ENCODE measurements around the gene RNF222. TPM values are rescaled to one million over a fixed set of nuclear protein-coding genes. Genes with fewer than 3 reads are reported as not detected.

Gene RNF222
- total and polyA plus RNA-seq, 2 experiments from 2014 or later = 0.07 TPM; not detected in 1

- no peak for DNase-seq (ENCODE audit: low spot score)
- no peaks in the 10 kb centered on the region for H3F3A ChIP-seq (replicated peaks; ENCODE audit: low read depth)
- Mint-ChIP-seq H3K4me3 (no peak overlapping the region), H3K36me3 (ENCODE audit: low read depth) (no peaks in the 10 kb centered on the region), H3K9me3 (no peaks in the 10 kb centered on the region), H3K27me3 (ENCODE audit: insufficient read depth, low read depth, poor library complexity) (no peaks in the 10 kb centered on the region), H3K27ac (no peak overlapping the region), H3K4me1 (peaks cover 5% of the 10 kb centered on the region)
- peak overlapping the region; percentile 74; the same call in 1 of the 2 replicates for H2AFZ ChIP-seq
- H3K79me2 ChIP-seq (replicated peaks; ENCODE audit: insufficient read depth) = no peaks in the 10 kb centered on the region
- no peaks in the 10 kb centered on the region for H4K20me1 ChIP-seq (replicated peaks; ENCODE audit: insufficient read depth)
- no peaks in the 10 kb centered on the region for H3K36me3 ChIP-seq (ENCODE audit: insufficient read depth)
- H3K4me1 ChIP-seq (ENCODE audit: insufficient read depth) = peaks cover 3% of the 10 kb centered on the region; the same call in 1 of the 2 replicates
- peaks cover 10% of the 10 kb centered on the region; the same call in 1 of the 2 replicates for H3K9me2 ChIP-seq (ENCODE audit: insufficient read depth)
- H3K4me2 ChIP-seq = no peak overlapping the region
- H3K4me3 ChIP-seq = no peak overlapping the region
- no peak overlapping the region for H3K27ac ChIP-seq (ENCODE audit: low read depth)
- no peaks in the 10 kb centered on the region for H3K27me3 ChIP-seq (ENCODE audit: insufficient read depth)
- no peak for ATAC-seq
- TF ChIP-seq EZH2 (IDR thresholded peaks at IDR 0.05; ENCODE audit: low read depth, unreplicated experiment) = no peak
- TF ChIP-seq, protein P1, sequence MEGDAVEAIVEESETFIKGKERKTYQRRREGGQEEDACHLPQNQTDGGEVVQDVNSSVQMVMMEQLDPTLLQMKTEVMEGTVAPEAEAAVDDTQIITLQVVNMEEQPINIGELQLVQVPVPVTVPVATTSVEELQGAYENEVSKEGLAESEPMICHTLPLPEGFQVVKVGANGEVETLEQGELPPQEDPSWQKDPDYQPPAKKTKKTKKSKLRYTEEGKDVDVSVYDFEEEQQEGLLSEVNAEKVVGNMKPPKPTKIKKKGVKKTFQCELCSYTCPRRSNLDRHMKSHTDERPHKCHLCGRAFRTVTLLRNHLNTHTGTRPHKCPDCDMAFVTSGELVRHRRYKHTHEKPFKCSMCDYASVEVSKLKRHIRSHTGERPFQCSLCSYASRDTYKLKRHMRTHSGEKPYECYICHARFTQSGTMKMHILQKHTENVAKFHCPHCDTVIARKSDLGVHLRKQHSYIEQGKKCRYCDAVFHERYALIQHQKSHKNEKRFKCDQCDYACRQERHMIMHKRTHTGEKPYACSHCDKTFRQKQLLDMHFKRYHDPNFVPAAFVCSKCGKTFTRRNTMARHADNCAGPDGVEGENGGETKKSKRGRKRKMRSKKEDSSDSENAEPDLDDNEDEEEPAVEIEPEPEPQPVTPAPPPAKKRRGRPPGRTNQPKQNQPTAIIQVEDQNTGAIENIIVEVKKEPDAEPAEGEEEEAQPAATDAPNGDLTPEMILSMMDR (conservative IDR thresholded peaks at IDR 0.05; ENCODE audit: low read depth in 2 of 2) = no peak
- TF ChIP-seq, protein P2, sequence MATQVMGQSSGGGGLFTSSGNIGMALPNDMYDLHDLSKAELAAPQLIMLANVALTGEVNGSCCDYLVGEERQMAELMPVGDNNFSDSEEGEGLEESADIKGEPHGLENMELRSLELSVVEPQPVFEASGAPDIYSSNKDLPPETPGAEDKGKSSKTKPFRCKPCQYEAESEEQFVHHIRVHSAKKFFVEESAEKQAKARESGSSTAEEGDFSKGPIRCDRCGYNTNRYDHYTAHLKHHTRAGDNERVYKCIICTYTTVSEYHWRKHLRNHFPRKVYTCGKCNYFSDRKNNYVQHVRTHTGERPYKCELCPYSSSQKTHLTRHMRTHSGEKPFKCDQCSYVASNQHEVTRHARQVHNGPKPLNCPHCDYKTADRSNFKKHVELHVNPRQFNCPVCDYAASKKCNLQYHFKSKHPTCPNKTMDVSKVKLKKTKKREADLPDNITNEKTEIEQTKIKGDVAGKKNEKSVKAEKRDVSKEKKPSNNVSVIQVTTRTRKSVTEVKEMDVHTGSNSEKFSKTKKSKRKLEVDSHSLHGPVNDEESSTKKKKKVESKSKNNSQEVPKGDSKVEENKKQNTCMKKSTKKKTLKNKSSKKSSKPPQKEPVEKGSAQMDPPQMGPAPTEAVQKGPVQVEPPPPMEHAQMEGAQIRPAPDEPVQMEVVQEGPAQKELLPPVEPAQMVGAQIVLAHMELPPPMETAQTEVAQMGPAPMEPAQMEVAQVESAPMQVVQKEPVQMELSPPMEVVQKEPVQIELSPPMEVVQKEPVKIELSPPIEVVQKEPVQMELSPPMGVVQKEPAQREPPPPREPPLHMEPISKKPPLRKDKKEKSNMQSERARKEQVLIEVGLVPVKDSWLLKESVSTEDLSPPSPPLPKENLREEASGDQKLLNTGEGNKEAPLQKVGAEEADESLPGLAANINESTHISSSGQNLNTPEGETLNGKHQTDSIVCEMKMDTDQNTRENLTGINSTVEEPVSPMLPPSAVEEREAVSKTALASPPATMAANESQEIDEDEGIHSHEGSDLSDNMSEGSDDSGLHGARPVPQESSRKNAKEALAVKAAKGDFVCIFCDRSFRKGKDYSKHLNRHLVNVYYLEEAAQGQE (IDR thresholded peaks at IDR 0.05; ENCODE audit: unreplicated experiment) = no peak
- TF ChIP-seq NANOG (IDR thresholded peaks at IDR 0.05; ENCODE audit: borderline replicate concordance) = no peak
- TF ChIP-seq, protein P3, sequence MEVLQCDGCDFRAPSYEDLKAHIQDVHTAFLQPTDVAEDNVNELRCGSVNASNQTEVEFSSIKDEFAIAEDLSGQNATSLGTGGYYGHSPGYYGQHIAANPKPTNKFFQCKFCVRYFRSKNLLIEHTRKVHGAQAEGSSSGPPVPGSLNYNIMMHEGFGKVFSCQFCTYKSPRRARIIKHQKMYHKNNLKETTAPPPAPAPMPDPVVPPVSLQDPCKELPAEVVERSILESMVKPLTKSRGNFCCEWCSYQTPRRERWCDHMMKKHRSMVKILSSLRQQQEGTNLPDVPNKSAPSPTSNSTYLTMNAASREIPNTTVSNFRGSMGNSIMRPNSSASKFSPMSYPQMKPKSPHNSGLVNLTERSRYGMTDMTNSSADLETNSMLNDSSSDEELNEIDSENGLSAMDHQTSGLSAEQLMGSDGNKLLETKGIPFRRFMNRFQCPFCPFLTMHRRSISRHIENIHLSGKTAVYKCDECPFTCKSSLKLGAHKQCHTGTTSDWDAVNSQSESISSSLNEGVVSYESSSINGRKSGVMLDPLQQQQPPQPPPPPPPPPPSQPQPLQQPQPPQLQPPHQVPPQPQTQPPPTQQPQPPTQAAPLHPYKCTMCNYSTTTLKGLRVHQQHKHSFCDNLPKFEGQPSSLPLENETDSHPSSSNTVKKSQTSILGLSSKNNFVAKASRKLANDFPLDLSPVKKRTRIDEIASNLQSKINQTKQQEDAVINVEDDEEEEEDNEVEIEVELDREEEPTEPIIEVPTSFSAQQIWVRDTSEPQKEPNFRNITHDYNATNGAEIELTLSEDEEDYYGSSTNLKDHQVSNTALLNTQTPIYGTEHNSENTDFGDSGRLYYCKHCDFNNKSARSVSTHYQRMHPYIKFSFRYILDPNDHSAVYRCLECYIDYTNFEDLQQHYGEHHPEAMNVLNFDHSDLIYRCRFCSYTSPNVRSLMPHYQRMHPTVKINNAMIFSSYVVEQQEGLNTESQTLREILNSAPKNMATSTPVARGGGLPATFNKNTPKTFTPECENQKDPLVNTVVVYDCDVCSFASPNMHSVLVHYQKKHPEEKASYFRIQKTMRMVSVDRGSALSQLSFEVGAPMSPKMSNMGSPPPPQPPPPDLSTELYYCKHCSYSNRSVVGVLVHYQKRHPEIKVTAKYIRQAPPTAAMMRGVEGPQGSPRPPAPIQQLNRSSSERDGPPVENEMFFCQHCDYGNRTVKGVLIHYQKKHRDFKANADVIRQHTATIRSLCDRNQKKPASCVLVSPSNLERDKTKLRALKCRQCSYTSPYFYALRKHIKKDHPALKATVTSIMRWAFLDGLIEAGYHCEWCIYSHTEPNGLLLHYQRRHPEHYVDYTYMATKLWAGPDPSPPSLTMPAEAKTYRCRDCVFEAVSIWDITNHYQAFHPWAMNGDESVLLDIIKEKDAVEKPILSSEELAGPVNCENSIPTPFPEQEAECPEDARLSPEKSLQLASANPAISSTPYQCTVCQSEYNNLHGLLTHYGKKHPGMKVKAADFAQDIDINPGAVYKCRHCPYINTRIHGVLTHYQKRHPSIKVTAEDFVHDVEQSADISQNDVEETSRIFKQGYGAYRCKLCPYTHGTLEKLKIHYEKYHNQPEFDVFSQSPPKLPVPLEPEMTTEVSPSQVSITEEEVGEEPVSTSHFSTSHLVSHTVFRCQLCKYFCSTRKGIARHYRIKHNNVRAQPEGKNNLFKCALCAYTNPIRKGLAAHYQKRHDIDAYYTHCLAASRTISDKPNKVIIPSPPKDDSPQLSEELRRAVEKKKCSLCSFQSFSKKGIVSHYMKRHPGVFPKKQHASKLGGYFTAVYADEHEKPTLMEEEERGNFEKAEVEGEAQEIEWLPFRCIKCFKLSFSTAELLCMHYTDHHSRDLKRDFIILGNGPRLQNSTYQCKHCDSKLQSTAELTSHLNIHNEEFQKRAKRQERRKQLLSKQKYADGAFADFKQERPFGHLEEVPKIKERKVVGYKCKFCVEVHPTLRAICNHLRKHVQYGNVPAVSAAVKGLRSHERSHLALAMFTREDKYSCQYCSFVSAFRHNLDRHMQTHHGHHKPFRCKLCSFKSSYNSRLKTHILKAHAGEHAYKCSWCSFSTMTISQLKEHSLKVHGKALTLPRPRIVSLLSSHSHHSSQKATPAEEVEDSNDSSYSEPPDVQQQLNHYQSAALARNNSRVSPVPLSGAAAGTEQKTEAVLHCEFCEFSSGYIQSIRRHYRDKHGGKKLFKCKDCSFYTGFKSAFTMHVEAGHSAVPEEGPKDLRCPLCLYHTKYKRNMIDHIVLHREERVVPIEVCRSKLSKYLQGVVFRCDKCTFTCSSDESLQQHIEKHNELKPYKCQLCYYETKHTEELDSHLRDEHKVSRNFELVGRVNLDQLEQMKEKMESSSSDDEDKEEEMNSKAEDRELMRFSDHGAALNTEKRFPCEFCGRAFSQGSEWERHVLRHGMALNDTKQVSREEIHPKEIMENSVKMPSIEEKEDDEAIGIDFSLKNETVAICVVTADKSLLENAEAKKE (CRISPR knock-in tag; IDR thresholded peaks at IDR 0.05) = no peak
- TF ChIP-seq EZH2phosphoT487 (IDR thresholded peaks at IDR 0.05; ENCODE audit: unreplicated experiment) = no peak
- TF ChIP-seq STAT1 (IDR thresholded peaks at IDR 0.05; ENCODE audit: unreplicated experiment) = no peak
- TF ChIP-seq, protein P4, sequence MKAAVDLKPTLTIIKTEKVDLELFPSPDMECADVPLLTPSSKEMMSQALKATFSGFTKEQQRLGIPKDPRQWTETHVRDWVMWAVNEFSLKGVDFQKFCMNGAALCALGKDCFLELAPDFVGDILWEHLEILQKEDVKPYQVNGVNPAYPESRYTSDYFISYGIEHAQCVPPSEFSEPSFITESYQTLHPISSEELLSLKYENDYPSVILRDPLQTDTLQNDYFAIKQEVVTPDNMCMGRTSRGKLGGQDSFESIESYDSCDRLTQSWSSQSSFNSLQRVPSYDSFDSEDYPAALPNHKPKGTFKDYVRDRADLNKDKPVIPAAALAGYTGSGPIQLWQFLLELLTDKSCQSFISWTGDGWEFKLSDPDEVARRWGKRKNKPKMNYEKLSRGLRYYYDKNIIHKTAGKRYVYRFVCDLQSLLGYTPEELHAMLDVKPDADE (IDR thresholded peaks at IDR 0.05) = no peak
- TF ChIP-seq JUNB (IDR thresholded peaks at IDR 0.05; ENCODE audit: unreplicated experiment) = no peak
- no peak for TF ChIP-seq ZNF331 (CRISPR knock-in tag; IDR thresholded peaks at IDR 0.05; ENCODE audit: low read depth)
- TF ChIP-seq ZNF114 (CRISPR knock-in tag; IDR thresholded peaks at IDR 0.05) = no peak
Observed at GRCh38 chr17:8345951-8346665, 51.5 kb downstream of the RNF222 start.

Measured in GM23338 (cell line).